ENCODE measurements around the gene NARF.
"Not testable (repeated sequence)": the region's sequence is repeated elsewhere in the genome, so short reads cannot be mapped to it uniquely, and the experiment has no call there.

- not testable (repeated sequence) for TF ChIP-seq POLR2A, CTCF (IDR thresholded peaks at IDR 0.05)
Measured at GRCh38 chr17:82453706-82454105, 4.8 kb upstream of the NARF start.
